Skeletal muscle tissue (tissue), 4 donors: ENCODE results near the gene FGF12. TPM values are rescaled to one million over a fixed set of nuclear protein-coding genes. Genes with fewer than 3 reads are reported as not detected.

Experiments
- H3K27ac ChIP-seq: one replicate; pipeline ENCODE4 v1.7.0; 2013; ENCODE audit warnings: mild to moderate bottlenecking, low read depth, low read length, inconsistent platforms
- H3K27me3 ChIP-seq, 3 donors: one replicate each; pipeline ENCODE4 v1.7.0; 2013; ENCODE audit warnings: low read length in 3 of 3; ENCODE audit not compliant: control insufficient read depth in 3 of 3, insufficient read depth in 3 of 3
- H3K36me3 ChIP-seq, 3 donors: one replicate each; pipeline ENCODE4 v1.7.0; 2013; ENCODE audit warnings: low read length in 3 of 3; ENCODE audit not compliant: control insufficient read depth in 3 of 3, insufficient read depth in 3 of 3
- H3K4me1 ChIP-seq, 3 donors: one replicate each; pipeline ENCODE4 v1.7.0; 2013; ENCODE audit warnings: low read length in 3 of 3, mild to moderate bottlenecking in 3 of 3; ENCODE audit not compliant: control insufficient read depth in 3 of 3, insufficient read depth in 3 of 3
- H3K4me3 ChIP-seq, 3 donors: one replicate each; pipeline ENCODE4 v1.7.0; 2013; ENCODE audit warnings: low read length in 3 of 3
- H3K9ac ChIP-seq, 3 donors: one replicate each; pipeline ENCODE4 v1.7.0; 2013; ENCODE audit warnings: low read length in 3 of 3, mild to moderate bottlenecking in 3 of 3, moderate library complexity in 2 of 3, low read depth in 1 of 3
- H3K9me3 ChIP-seq, 3 donors: one replicate each; pipeline ENCODE4 v1.7.0; 2013; ENCODE audit warnings: low read length in 3 of 3; ENCODE audit not compliant: control insufficient read depth in 3 of 3
- total RNA-seq: library from RNA; depleted of rRNA; stranded (reverse); fragments of >200 nt; gene quantifications from one replicate; pipeline ENCODE4 v1.2.3, GENCODE V29; 2014
- donor health status: Osteomylitis.

FGF12 gene
- total RNA-seq, 1 donor from 2014 or later: 2.1 TPM

GRCh38 chr3:192435241-192435640, 292.1 kb downstream of the FGF12 start:
- Histone ChIP-seq H3K9me3 (no peaks in the 10 kb centered on the region), H3K36me3 (no peaks in the 10 kb centered on the region), H3K27me3 (no peaks in the 10 kb centered on the region), H3K4me1 (no peaks in the 10 kb centered on the region), H3K9ac (no peak overlapping the region), H3K27ac (no peak overlapping the region), H3K4me3 (no peak overlapping the region)

- Histone ChIP-seq H3K27me3 (no peaks in the 10 kb centered on the region), H3K4me3 (no peak overlapping the region), H3K9me3 (no peaks in the 10 kb centered on the region)
Observed at GRCh38 chr3:192434186-192434585, 293.2 kb downstream of the FGF12 start.

GRCh38 chr3:192433704-192434103, 293.6 kb downstream of the FGF12 start:
- Histone ChIP-seq H3K4me1 (no peaks in the 10 kb centered on the region), H3K9me3 (no peaks in the 10 kb centered on the region), H3K36me3 (no peaks in the 10 kb centered on the region), H3K27me3 (no peaks in the 10 kb centered on the region), H3K4me3 (no peak overlapping the region), H3K9ac (no peak overlapping the region), H3K27ac (no peak overlapping the region)

More at GRCh38 chr3:192434186-192434585, 293.2 kb downstream of the FGF12 start:
- Histone ChIP-seq H3K9ac (no peak overlapping the region), H3K4me1 (no peaks in the 10 kb centered on the region), H3K36me3 (no peaks in the 10 kb centered on the region), H3K27ac (no peak overlapping the region)

GRCh38 chr3:192422997-192423342, 304.4 kb downstream of the FGF12 start:
- Histone ChIP-seq H3K4me3 (no peak overlapping the region), H3K27me3 (no peaks in the 10 kb centered on the region), H3K4me1 (no peaks in the 10 kb centered on the region), H3K27ac (no peak overlapping the region), H3K9ac (no peak overlapping the region), H3K9me3 (no peaks in the 10 kb centered on the region), H3K36me3 (no peaks in the 10 kb centered on the region)

- no peaks in the 10 kb centered on the region for H3K4me1 ChIP-seq
- H3K27me3 ChIP-seq: no peaks in the 10 kb centered on the region
- no peak overlapping the region for H3K27ac ChIP-seq
- no peaks in the 10 kb centered on the region for H3K9me3 ChIP-seq
- no peaks in the 10 kb centered on the region for H3K36me3 ChIP-seq
- H3K4me3 ChIP-seq: no peak overlapping the region
- H3K9ac ChIP-seq: no peak overlapping the region
Observed at GRCh38 chr3:192422321-192422996, 304.9 kb downstream of the FGF12 start.

GRCh38 chr3:192419312-192419711, 308.0 kb downstream of the FGF12 start:
- no peaks in the 10 kb centered on the region for H3K9me3 ChIP-seq
- H3K4me1 ChIP-seq: no peaks in the 10 kb centered on the region
- H3K36me3 ChIP-seq: no peaks in the 10 kb centered on the region
- no peaks in the 10 kb centered on the region for H3K27me3 ChIP-seq
- no peak overlapping the region for H3K4me3 ChIP-seq
- no peak overlapping the region for H3K27ac ChIP-seq
- no peak overlapping the region for H3K9ac ChIP-seq

GRCh38 chr3:192417559-192418055, 309.7 kb downstream of the FGF12 start:
- no peak overlapping the region for H3K27ac ChIP-seq
- H3K36me3 ChIP-seq: no peaks in the 10 kb centered on the region
- H3K4me1 ChIP-seq: no peaks in the 10 kb centered on the region
- no peak overlapping the region for H3K4me3 ChIP-seq
- H3K9me3 ChIP-seq: no peaks in the 10 kb centered on the region
- H3K27me3 ChIP-seq: no peaks in the 10 kb centered on the region
- no peak overlapping the region for H3K9ac ChIP-seq

GRCh38 chr3:192417017-192417416, 310.3 kb downstream of the FGF12 start:
- Histone ChIP-seq H3K27ac (no peak overlapping the region), H3K4me3 (no peak overlapping the region)

GRCh38 chr3:192413461-192413860, 313.9 kb downstream of the FGF12 start:
- peaks cover 6 to 14% (median 11%) of the 10 kb centered on the region in 3 donors for H3K27me3 ChIP-seq
- H3K4me1 ChIP-seq: peaks cover 0 to 1% (median 0%) of the 10 kb centered on the region in 3 donors
- H3K9ac ChIP-seq: no peak overlapping the region
- H3K36me3 ChIP-seq: no peaks in the 10 kb centered on the region
- H3K9me3 ChIP-seq: no peaks in the 10 kb centered on the region
- no peak overlapping the region for H3K27ac ChIP-seq
- no peak overlapping the region for H3K4me3 ChIP-seq

More at GRCh38 chr3:192417017-192417416, 310.3 kb downstream of the FGF12 start:
- Histone ChIP-seq H3K36me3 (no peaks in the 10 kb centered on the region), H3K27me3 (no peaks in the 10 kb centered on the region), H3K9ac (no peak overlapping the region), H3K4me1 (no peaks in the 10 kb centered on the region), H3K9me3 (no peaks in the 10 kb centered on the region)

GRCh38 chr3:192410684-192410960, 316.7 kb downstream of the FGF12 start:
- no peak overlapping the region for H3K9ac ChIP-seq
- no peaks in the 10 kb centered on the region for H3K9me3 ChIP-seq
- peak overlapping the region in 2 of 3 donors; percentile 49 to 64 for H3K4me3 ChIP-seq
- H3K27ac ChIP-seq: no peak overlapping the region
- no peaks in the 10 kb centered on the region for H3K36me3 ChIP-seq
- H3K4me1 ChIP-seq: peaks cover 0 to 8% (median 3%) of the 10 kb centered on the region in 3 donors
- H3K27me3 ChIP-seq: peaks cover 15 to 22% (median 19%) of the 10 kb centered on the region in 3 donors
